Keratinocyte (primary cell): ENCODE data around the gene DGKD. TPM values are rescaled to one million over a fixed set of nuclear protein-coding genes. Genes with fewer than 3 reads are reported as not detected.

Experiments
- DNase-seq: peaks from one replicate; pipeline ENCODE4 v3.0.0-alpha.2; 2011; ENCODE audit warnings: low read depth, missing footprints, low spot score
- FAIRE-seq: peaks from 2 replicates; lab custom pipeline; 2011; peaks lifted over from hg19 to GRCh38; lab: Jason Lieb, UNC
- H2AFZ ChIP-seq: 2 replicates; pipeline ENCODE4 v1.6.0; 2012; ENCODE audit warnings: low read length, control low read depth, inconsistent platforms; ENCODE audit not compliant: control insufficient read depth
- H3K27ac ChIP-seq: 2 replicates; pipeline ENCODE4 v1.5.1; 2011; ENCODE audit warnings: low read length; ENCODE audit not compliant: control insufficient read depth, insufficient read depth
- H3K27me3 ChIP-seq: 3 replicates; pipeline ENCODE4 v1.6.0; 2011; ENCODE audit warnings: low read length; ENCODE audit not compliant: control insufficient read depth, insufficient read depth; ENCODE audit errors: extremely low read depth
- H3K36me3 ChIP-seq, 2 experiments: 2 replicates in 1 of 2; 3 replicates in 1 of 2; pipeline ENCODE4 v1.5.1; 2011; ENCODE audit warnings: low read length in 2 of 2, mild to moderate bottlenecking in 1 of 2; ENCODE audit not compliant: control insufficient read depth in 2 of 2, insufficient read depth in 2 of 2; ENCODE audit errors: extremely low read depth in 1 of 2
- H3K4me1 ChIP-seq: 3 replicates; pipeline ENCODE4 v1.5.1; 2011; ENCODE audit warnings: low read length; ENCODE audit not compliant: control insufficient read depth, insufficient read depth; ENCODE audit errors: extremely low read depth
- H3K4me2 ChIP-seq: 3 replicates; pipeline ENCODE4 v1.6.0; 2011; ENCODE audit warnings: low read depth, low read length; ENCODE audit not compliant: control insufficient read depth, insufficient read depth; ENCODE audit errors: extremely low read depth
- H3K4me3 ChIP-seq, 3 experiments: fragments of 200-600 bp in 1 of 3; sonication (generic) in 1 of 3; 2 replicates in 2 of 3; 3 replicates in 1 of 3; pipeline ENCODE4 v1.5.1; 2011 to 2016; ENCODE audit warnings: low read length in 3 of 3, mild to moderate bottlenecking in 3 of 3, control low read depth in 2 of 3, inconsistent platforms in 1 of 3, low read depth in 1 of 3, mixed read lengths in 1 of 3, mixed run types in 1 of 3, moderate library complexity in 1 of 3; ENCODE audit not compliant: control insufficient read depth in 2 of 3, insufficient read depth in 2 of 3; ENCODE audit errors: extremely low read depth in 1 of 3
- H3K79me2 ChIP-seq: 2 replicates; pipeline ENCODE4 v1.6.0; 2012; ENCODE audit warnings: low read length; ENCODE audit not compliant: control insufficient read depth, insufficient read depth
- H3K9ac ChIP-seq: 3 replicates; pipeline ENCODE4 v1.6.0; 2011; ENCODE audit warnings: low read length; ENCODE audit not compliant: control insufficient read depth, insufficient read depth; ENCODE audit errors: extremely low read depth
- H3K9me1 ChIP-seq: 3 replicates; pipeline ENCODE4 v1.6.0; 2011; ENCODE audit warnings: low read length; ENCODE audit not compliant: control insufficient read depth, insufficient read depth; ENCODE audit errors: extremely low read depth
- H3K9me3 ChIP-seq: 2 replicates; pipeline ENCODE4 v1.5.1; 2012; ENCODE audit warnings: low read depth, low read length; ENCODE audit not compliant: control insufficient read depth
- H4K20me1 ChIP-seq: 3 replicates; pipeline ENCODE4 v1.6.0; 2011; ENCODE audit warnings: low read length; ENCODE audit not compliant: control insufficient read depth, insufficient read depth; ENCODE audit errors: extremely low read depth
- CTCF ChIP-seq, 3 experiments: IDR thresholded peaks in 1 of 3; conservative IDR thresholded peaks in 1 of 3; optimal IDR thresholded peaks in 1 of 3; 2 replicates in 2 of 3; 3 replicates in 1 of 3; pipeline versions ENCODE3 to v1.5.1; 2011; ENCODE audit warnings: low read length in 3 of 3, mild to moderate bottlenecking in 3 of 3, moderate library complexity in 2 of 3, control low read depth in 1 of 3, inconsistent platforms in 1 of 3; ENCODE audit not compliant: insufficient read depth in 2 of 3; ENCODE audit errors: extremely low read depth in 1 of 3
- EZH2 ChIP-seq: IDR thresholded peaks from one replicate; pipeline ENCODE4 v1.6.1; 2012; ENCODE audit warnings: inconsistent platforms, mild to moderate bottlenecking, low read length, moderate library complexity
- dilution Hi-C: fragments of 300-500 bp; cut with MboI; formaldehyde crosslinking; loops from one replicate; pipeline ENCODE4 v1.7.0; 2020; ENCODE audit warnings: low sequenced_read_pairs; ENCODE audit not compliant: extremely low pct_ligation_motif_present
- polyA plus RNA-seq, 5 experiments: library from polyadenylated mRNA; depleted of rRNA in 3 of 5; stranded (reverse) in 3 of 5; stranded (forward) in 1 of 5; unstranded in 1 of 5; fragments of >200 nt; gene quantifications; 1 replicate in 1 of 5; 2 replicates in 3 of 5; 3 replicates in 1 of 5; pipeline versions ENCODE4 v1.2.1 to v1.2.3, GENCODE V29; 2011 to 2012; ENCODE audit warnings: missing spikeins in 2 of 5, low read depth in 1 of 5, low replicate concordance in 1 of 5

DGKD gene
- polyA plus RNA-seq, 1 donor (not counting 4 experiments of a cell fraction or from before 2014, with no cell fraction given), result 6.1 TPM

- DNase-seq (no peak), FAIRE-seq (no peak)
- no peak overlapping the region for H3K4me2 ChIP-seq
- no peaks in the 10 kb centered on the region for H3K79me2 ChIP-seq
- dilution Hi-C loops, result no loop called here
- no peak overlapping the region for H3K9ac ChIP-seq
- TF ChIP-seq EZH2 (no peak), CTCF (optimal IDR thresholded peaks at IDR 0.05 in 1 of 3, IDR thresholded peaks at IDR 0.05 in 1 of 3, conservative IDR thresholded peaks at IDR 0.05 in 1 of 3; ENCODE audit: extremely low read depth in 1 of 3, insufficient read depth in 2 of 3, low read length in 3 of 3) (no peak)
- no peak overlapping the region for H3K27ac ChIP-seq
- H3K9me1 ChIP-seq, result no peaks in the 10 kb centered on the region
- peaks cover 3 to 5% of the 10 kb centered on the region in 2 experiments for H3K36me3 ChIP-seq
- H2AFZ ChIP-seq, result no peak overlapping the region
- no peaks in the 10 kb centered on the region for H4K20me1 ChIP-seq
- H3K4me1 ChIP-seq, result no peaks in the 10 kb centered on the region
- no peaks in the 10 kb centered on the region for H3K9me3 ChIP-seq
- H3K27me3 ChIP-seq, result no peaks in the 10 kb centered on the region
- H3K4me3 ChIP-seq, result no peak overlapping the region
Observed at GRCh38 chr2:233436191-233436581, 81.9 kb downstream of the DGKD start.

GRCh38 chr2:233436691-233437438 is 82.6 kb downstream of the DGKD start:
- DNase-seq, result no peak
- Histone ChIP-seq H4K20me1 (no peaks in the 10 kb centered on the region), H2AFZ (no peak overlapping the region), H3K9me3 (no peaks in the 10 kb centered on the region), H3K27ac (no peak overlapping the region), H3K4me2 (no peak overlapping the region), H3K27me3 (no peaks in the 10 kb centered on the region), H3K9ac (no peak overlapping the region), H3K36me3 (peaks cover 3 to 5% of the 10 kb centered on the region in 2 experiments), H3K79me2 (no peaks in the 10 kb centered on the region), H3K4me3 (no peak overlapping the region), H3K4me1 (no peaks in the 10 kb centered on the region), H3K9me1 (no peaks in the 10 kb centered on the region)
- no peak for FAIRE-seq
- dilution Hi-C loops, result no loop called here
- TF ChIP-seq EZH2, result no peak
- no peak for TF ChIP-seq CTCF (optimal IDR thresholded peaks at IDR 0.05 in 1 of 3, IDR thresholded peaks at IDR 0.05 in 1 of 3, conservative IDR thresholded peaks at IDR 0.05 in 1 of 3; ENCODE audit: extremely low read depth in 1 of 3, insufficient read depth in 2 of 3, low read length in 3 of 3)
